HFF-Myc (cell line): ENCODE results near the gene SHROOM3.
A peak's percentile ranks its signal among the peaks of the same experiment; 100 is the strongest.

ENCODE experiments used
- DNase-seq: peaks from one replicate; pipeline ENCODE4 v3.0.0-alpha.2; 2011; ENCODE audit warnings: low read depth; ENCODE audit errors: extremely low read depth
- H3K4me3 ChIP-seq: replicated peaks from 2 replicates; pipeline ENCODE4 v1.5.1; 2011; ENCODE audit warnings: low read depth, mild to moderate bottlenecking, control low read depth, low read length
- CTCF ChIP-seq: IDR thresholded peaks from 2 replicates; pipeline ENCODE4 v1.5.1; 2012; ENCODE audit warnings: mild to moderate bottlenecking, low read depth, low read length, control low read depth; ENCODE audit errors: missing control alignments

The SHROOM3 gene

GRCh38 chr4:76652389-76652788 lies 217.4 kb downstream of the SHROOM3 start:
- TF ChIP-seq CTCF: no peak
- DNase-seq: no peak

GRCh38 chr4:76654084-76654483 lies 219.1 kb downstream of the SHROOM3 start:
- TF ChIP-seq CTCF: no peak
- H3K4me3 ChIP-seq: no peak overlapping the region
- no peak for DNase-seq

More at GRCh38 chr4:76652389-76652788, 217.4 kb downstream of the SHROOM3 start:
- no peak overlapping the region for H3K4me3 ChIP-seq

- no peak overlapping the region for H3K4me3 ChIP-seq
- no peak for TF ChIP-seq CTCF
- no peak for DNase-seq
These were observed 219.8 kb downstream of the SHROOM3 start for GRCh38 chr4:76654791-76655190.

- no peak for DNase-seq
- no peak for TF ChIP-seq CTCF
- no peak overlapping the region for H3K4me3 ChIP-seq
These were observed 220.8 kb downstream of the SHROOM3 start for GRCh38 chr4:76655566-76656479.

- DNase-seq: no peak
- H3K4me3 ChIP-seq: no peak overlapping the region
- TF ChIP-seq CTCF: no peak
These were observed 222.4 kb downstream of the SHROOM3 start for GRCh38 chr4:76657443-76657842.

- TF ChIP-seq CTCF: no peak
These were observed 223.4 kb downstream of the SHROOM3 start for GRCh38 chr4:76658231-76659102.

More at GRCh38 chr4:76658231-76659102, 223.4 kb downstream of the SHROOM3 start:
- DNase-seq: peak; percentile 79
- no peak overlapping the region; the same call in 1 of the 2 replicates for H3K4me3 ChIP-seq
